Left lung (tissue), 10 donors: Measurements from ENCODE around the gene FBXW4. TPM values are rescaled to one million over a fixed set of nuclear protein-coding genes. Genes with fewer than 3 reads are reported as not detected.

Experiments used
- ATAC-seq: fragments of 200-7000 bp; cut with Tn5 transposase; one replicate; pipeline ENCODE4 v1.9.1; 2020; ENCODE audit warnings: moderate library complexity
- DNase-seq, 4 donors: peaks; one replicate each; pipeline ENCODE4 v3.0.0-alpha.2; 2013 to 2020
- H3K27ac ChIP-seq, 2 donors: fragments of 200-600 bp; sonication (generic) in 1 of 2; one replicate each; pipeline versions ENCODE4 v1.5.0 to v1.8.0; 2020 to 2021
- H3K27me3 ChIP-seq, 2 donors: fragments of 200-600 bp; sonication (generic) in 1 of 2; one replicate each; pipeline versions ENCODE4 v1.5.0 to v1.8.0; 2020 to 2021
- H3K36me3 ChIP-seq, 2 donors: fragments of 200-600 bp; sonication (generic) in 1 of 2; one replicate each; pipeline versions ENCODE4 v1.5.0 to v1.8.0; 2020 to 2021
- H3K4me1 ChIP-seq, 2 donors: fragments of 200-600 bp; one replicate each; pipeline ENCODE4 v1.8.0; 2021
- H3K4me3 ChIP-seq, 2 donors: fragments of 200-600 bp; sonication (generic) in 1 of 2; one replicate each; pipeline versions ENCODE4 v1.5.0 to v1.8.0; 2020 to 2021; ENCODE audit warnings: mild to moderate bottlenecking in 1 of 2
- H3K9me3 ChIP-seq, 2 donors: fragments of 200-600 bp; sonication (generic) in 1 of 2; one replicate each; pipeline versions ENCODE4 v1.5.0 to v1.8.0; 2020 to 2021
- CTCF ChIP-seq, 2 donors: fragments of 200-600 bp; sonication (generic) in 1 of 2; IDR thresholded peaks; one replicate each; pipeline versions ENCODE4 v1.5.0 to v1.8.0; 2021; ENCODE audit warnings: antibody characterized with exemption in 2 of 2
- intact Hi-C, 2 donors: fragments of 100-400 bp; cut with DNase I; formaldehyde crosslinking; loops; one replicate each; pipeline versions ENCODE4 v1.11.2 to v1.14.2; 2022
- polyA plus RNA-seq, 6 donors: library from polyadenylated mRNA; unstranded; fragments of 120-200 nt; gene quantifications; one replicate each; pipeline ENCODE4 v1.2.1, GENCODE V29; 2013; ENCODE audit not compliant: insufficient read length in 6 of 6
- total RNA-seq, 2 donors: library from RNA; stranded (reverse); fragmentation: NEBNext Ultra II Directional; extraction: Animal tissue kit (Norgen Biotek cat#: 25700); gene quantifications; one replicate each; pipeline ENCODE4 v1.2.1, GENCODE V29; 2021
- donor health status: DM: no; HTN: yes; CAD: no.
- donor health status: DM: no; HTN: no; CAD: no.

FBXW4 gene
- total and polyA plus RNA-seq, 8 donors = 40.0 to 57.0 (median 52.6) TPM

GRCh38 chr10:101653536-101653935 lies 41.4 kb downstream of the FBXW4 start:
- Histone ChIP-seq H3K27ac (no peak overlapping the region), H3K4me3 (no peak overlapping the region), H3K9me3 (no peaks in the 10 kb centered on the region), H3K36me3 (peaks cover 0 to 80% of the 10 kb centered on the region in 2 donors), H3K4me1 (no peaks in the 10 kb centered on the region), H3K27me3 (no peaks in the 10 kb centered on the region)
- intact Hi-C loops = no loop called here
- DNase-seq = no peak
- ATAC-seq = no peak
- TF ChIP-seq CTCF (IDR thresholded peaks at IDR 0.05) = no peak

GRCh38 chr10:101651336-101651735 lies 43.6 kb downstream of the FBXW4 start:
- H3K27me3 ChIP-seq = no peaks in the 10 kb centered on the region
- ATAC-seq (no peak), DNase-seq (no peak)
- intact Hi-C loops = no loop called here
- TF ChIP-seq CTCF (IDR thresholded peaks at IDR 0.05) = no peak
- no peak overlapping the region for H3K4me3 ChIP-seq
- peaks cover 0 to 64% of the 10 kb centered on the region in 2 donors for H3K36me3 ChIP-seq
- no peaks in the 10 kb centered on the region for H3K4me1 ChIP-seq
- no peak overlapping the region for H3K27ac ChIP-seq
- H3K9me3 ChIP-seq = no peaks in the 10 kb centered on the region

GRCh38 chr10:101650863-101651262 lies 44.1 kb downstream of the FBXW4 start:
- no peak for TF ChIP-seq CTCF (IDR thresholded peaks at IDR 0.05)
- Histone ChIP-seq H3K9me3 (no peaks in the 10 kb centered on the region), H3K27me3 (no peaks in the 10 kb centered on the region), H3K36me3 (peaks cover 0 to 64% of the 10 kb centered on the region in 2 donors), H3K4me3 (no peak overlapping the region), H3K4me1 (no peaks in the 10 kb centered on the region), H3K27ac (no peak overlapping the region)
- intact Hi-C loops = no loop called here
- no peak for DNase-seq
- ATAC-seq = no peak

- Histone ChIP-seq H3K27me3 (no peaks in the 10 kb centered on the region), H3K9me3 (no peaks in the 10 kb centered on the region), H3K4me1 (no peaks in the 10 kb centered on the region), H3K27ac (no peak overlapping the region), H3K36me3 (peaks cover 0 to 57% of the 10 kb centered on the region in 2 donors), H3K4me3 (no peak overlapping the region)
- intact Hi-C loops = no loop called here
- no peak for TF ChIP-seq CTCF (IDR thresholded peaks at IDR 0.05)
- ATAC-seq (no peak), DNase-seq (no peak)
Observed at GRCh38 chr10:101649525-101650085, 45.4 kb downstream of the FBXW4 start.

- intact Hi-C loops = no loop called here
- Histone ChIP-seq H3K27me3 (no peaks in the 10 kb centered on the region), H3K9me3 (no peaks in the 10 kb centered on the region), H3K27ac (no peak overlapping the region), H3K4me1 (no peaks in the 10 kb centered on the region), H3K36me3 (peaks cover 0 to 66% of the 10 kb centered on the region in 2 donors), H3K4me3 (no peak overlapping the region)
- ATAC-seq = no peak
- no peak for DNase-seq
- TF ChIP-seq CTCF (IDR thresholded peaks at IDR 0.05) = no peak
Observed at GRCh38 chr10:101647255-101647654, 47.7 kb downstream of the FBXW4 start.
